ENCODE results near the gene TMEM201.
A peak's percentile ranks its signal among the peaks of the same experiment; 100 is the strongest.

Gene TMEM201

DNA sequence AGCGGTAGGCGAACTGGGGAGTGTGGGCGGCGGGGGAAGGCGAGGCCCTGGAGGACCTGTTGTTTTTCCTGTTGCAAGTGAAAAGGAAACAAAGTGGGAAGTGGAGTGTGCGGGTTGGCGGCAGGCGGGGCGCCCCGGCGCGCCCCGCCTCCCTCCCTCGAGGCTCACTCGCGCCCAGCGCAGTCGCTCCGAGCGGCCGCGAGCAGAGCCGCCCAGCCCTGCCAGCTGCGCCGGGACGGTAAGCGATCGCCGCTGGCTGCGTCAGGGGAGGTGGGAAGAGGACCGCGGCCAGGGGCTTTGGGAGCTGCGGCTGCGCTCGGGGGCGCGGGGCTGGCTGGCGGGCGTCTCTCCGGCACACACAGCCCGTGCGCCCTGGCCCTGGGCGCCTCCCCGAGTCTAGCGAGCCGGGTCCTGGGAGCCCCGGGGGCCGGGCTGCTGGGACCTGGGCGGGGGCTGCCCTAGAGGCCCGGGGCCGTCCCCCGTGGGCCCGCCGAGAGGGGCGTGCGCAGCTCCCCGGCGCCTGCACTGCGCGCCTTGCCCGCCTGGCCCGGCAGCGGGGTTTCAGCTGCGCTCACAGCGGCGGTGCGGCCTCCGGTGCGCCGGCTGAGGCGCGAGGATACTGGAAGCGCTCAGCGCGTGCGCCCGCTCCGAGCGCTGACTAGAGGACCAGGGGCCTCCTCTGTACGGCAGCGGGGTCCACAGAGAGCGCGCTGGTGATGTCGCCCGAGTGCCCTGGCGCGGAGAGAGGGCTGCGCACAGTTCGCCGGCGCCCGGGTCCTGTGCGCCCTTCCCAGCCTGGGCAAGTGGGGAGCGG is 63.1 kb downstream of the TMEM201 start, which contains the start of gene PIK3CD:
Gene PIK3CD (plus strand): TSS at position 167 of the 814 bp plus-strand sequence. CDS start 58,725 bp downstream, outside the sequence.
- H3K36me3 ChIP-seq (ENCODE audit: control insufficient read depth in 5 of 5, insufficient read depth in 5 of 5, low read length in 5 of 5), result no peaks in the 10 kb centered on the region
- peaks cover 4 to 29% (median 7%) of the 10 kb centered on the region in 5 donors for H3K27me3 ChIP-seq (ENCODE audit: control insufficient read depth in 5 of 5, insufficient read depth in 4 of 5, low read length in 5 of 5)
- peak within 1 kb of the TSS; percentile 44 to 72 (median 57) for H3K4me3 ChIP-seq (ENCODE audit: low read depth in 1 of 5, low read length in 5 of 5)
- peak within 1 kb of the TSS in 2 of 5 donors; percentile 4 to 17 for H3K9ac ChIP-seq (ENCODE audit: low read length in 5 of 5)
- no peak within 1 kb of the TSS for H3K27ac ChIP-seq (ENCODE audit: low read depth, low read length)
- no peaks in the 10 kb centered on the region for H3K9me3 ChIP-seq (ENCODE audit: control insufficient read depth in 5 of 5, low read length in 5 of 5)
- peaks cover 0 to 37% (median 15%) of the 10 kb centered on the region in 5 donors for H3K4me1 ChIP-seq (ENCODE audit: control insufficient read depth in 5 of 5, insufficient read depth in 5 of 5, low read length in 5 of 5)

GRCh38 chr1:9652379-9653209 is 63.9 kb downstream of the TMEM201 start:
- no peak overlapping the region for H3K27ac ChIP-seq (ENCODE audit: low read depth, low read length)
- H3K9me3 ChIP-seq (ENCODE audit: control insufficient read depth in 5 of 5, low read length in 5 of 5), result no peaks in the 10 kb centered on the region
- peak overlapping the region in 1 of 5 donors; percentile 17 for H3K9ac ChIP-seq (ENCODE audit: low read length in 5 of 5)
- H3K27me3 ChIP-seq (ENCODE audit: control insufficient read depth in 5 of 5, insufficient read depth in 4 of 5, low read length in 5 of 5), result peaks cover 4 to 29% (median 7%) of the 10 kb centered on the region in 5 donors
- H3K36me3 ChIP-seq (ENCODE audit: control insufficient read depth in 5 of 5, insufficient read depth in 5 of 5, low read length in 5 of 5), result no peaks in the 10 kb centered on the region
- peaks cover 0 to 37% (median 15%) of the 10 kb centered on the region in 5 donors for H3K4me1 ChIP-seq (ENCODE audit: control insufficient read depth in 5 of 5, insufficient read depth in 5 of 5, low read length in 5 of 5)
- peak overlapping the region in 4 of 5 donors; percentile 13 to 72 (median 48) for H3K4me3 ChIP-seq (ENCODE audit: low read depth in 1 of 5, low read length in 5 of 5)

DNA sequence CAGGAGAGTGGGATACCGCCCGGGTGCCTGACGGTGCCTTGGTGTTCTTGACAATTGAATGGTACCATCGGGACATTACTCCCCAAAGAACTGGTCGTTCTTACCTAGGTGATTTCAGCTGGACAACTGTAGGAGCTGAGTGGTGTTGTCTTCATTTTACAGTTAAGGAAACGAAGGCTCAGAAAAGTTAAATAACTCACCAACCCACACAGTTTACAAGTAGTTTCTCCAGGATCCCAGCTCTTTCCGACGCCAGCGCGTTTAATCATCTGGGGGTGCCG is 64.4 kb downstream of the TMEM201 start:
- peaks cover 0 to 37% (median 15%) of the 10 kb centered on the region in 5 donors for H3K4me1 ChIP-seq (ENCODE audit: control insufficient read depth in 5 of 5, insufficient read depth in 5 of 5, low read length in 5 of 5)
- peak overlapping the region; percentile 9 to 72 (median 27) for H3K4me3 ChIP-seq (ENCODE audit: low read depth in 1 of 5, low read length in 5 of 5)
- no peaks in the 10 kb centered on the region for H3K36me3 ChIP-seq (ENCODE audit: control insufficient read depth in 5 of 5, insufficient read depth in 5 of 5, low read length in 5 of 5)
- H3K27me3 ChIP-seq (ENCODE audit: control insufficient read depth in 5 of 5, insufficient read depth in 4 of 5, low read length in 5 of 5), result peaks cover 4 to 29% (median 7%) of the 10 kb centered on the region in 5 donors
- no peak overlapping the region for H3K27ac ChIP-seq (ENCODE audit: low read depth, low read length)
- no peak overlapping the region for H3K9ac ChIP-seq (ENCODE audit: low read length in 5 of 5)
- no peaks in the 10 kb centered on the region for H3K9me3 ChIP-seq (ENCODE audit: control insufficient read depth in 5 of 5, low read length in 5 of 5)

GRCh38 chr1:9653491-9654050 is 64.9 kb downstream of the TMEM201 start:
- Histone ChIP-seq H3K4me3 (ENCODE audit: low read depth in 1 of 5, low read length in 5 of 5) (peak overlapping the region; percentile 2 to 72 (median 11)), H3K27me3 (ENCODE audit: control insufficient read depth in 5 of 5, insufficient read depth in 4 of 5, low read length in 5 of 5) (peaks cover 4 to 29% (median 7%) of the 10 kb centered on the region in 5 donors), H3K36me3 (ENCODE audit: control insufficient read depth in 5 of 5, insufficient read depth in 5 of 5, low read length in 5 of 5) (no peaks in the 10 kb centered on the region), H3K9ac (ENCODE audit: low read length in 5 of 5) (no peak overlapping the region), H3K4me1 (ENCODE audit: control insufficient read depth in 5 of 5, insufficient read depth in 5 of 5, low read length in 5 of 5) (peaks cover 0 to 37% (median 15%) of the 10 kb centered on the region in 5 donors), H3K27ac (ENCODE audit: low read depth, low read length) (no peak overlapping the region), H3K9me3 (ENCODE audit: control insufficient read depth in 5 of 5, low read length in 5 of 5) (no peaks in the 10 kb centered on the region)

DNA sequence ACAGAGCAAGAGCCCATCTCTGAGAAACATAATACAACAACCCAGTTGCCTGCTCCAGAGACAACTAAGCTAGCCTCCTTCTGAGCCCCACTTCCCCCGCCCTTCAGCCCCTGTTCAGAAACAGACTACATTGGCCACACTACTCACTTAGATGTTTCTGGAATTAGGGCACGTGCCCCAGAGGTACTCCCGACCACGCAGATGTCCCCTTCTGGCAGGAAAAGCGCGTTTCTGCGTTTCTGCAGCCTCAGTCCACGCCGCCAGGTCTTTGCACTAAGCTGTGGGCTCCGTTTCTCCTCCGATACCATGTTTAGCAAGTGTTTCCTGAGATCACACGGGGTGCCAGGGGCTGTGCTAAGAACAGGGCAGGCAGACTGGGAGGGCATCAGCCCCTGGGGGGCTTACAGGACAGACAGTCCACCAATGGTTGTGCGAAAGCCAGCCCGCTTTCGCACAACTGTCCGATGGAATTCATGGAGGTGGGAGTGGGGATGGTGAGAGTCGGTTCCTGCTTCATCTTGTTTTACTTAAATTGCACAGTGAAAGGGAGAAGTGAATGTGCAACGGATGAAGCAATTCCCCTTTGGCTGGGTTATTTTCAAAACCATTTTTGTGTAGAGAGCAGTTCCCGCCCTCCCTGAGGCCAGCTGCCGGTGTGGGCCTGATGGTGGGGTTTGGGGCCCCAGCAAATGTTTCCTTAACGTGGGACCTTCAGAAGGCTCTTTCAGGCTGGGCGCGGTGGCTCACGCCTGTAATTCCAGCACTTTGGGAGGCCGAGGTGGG is 65.5 kb downstream of the TMEM201 start:
- peak overlapping the region; percentile 11 to 72 (median 36) for H3K4me3 ChIP-seq (ENCODE audit: low read depth in 1 of 5, low read length in 5 of 5)
- no peaks in the 10 kb centered on the region for H3K9me3 ChIP-seq (ENCODE audit: control insufficient read depth in 5 of 5, low read length in 5 of 5)
- H3K27ac ChIP-seq (ENCODE audit: low read depth, low read length), result no peak overlapping the region
- H3K27me3 ChIP-seq (ENCODE audit: control insufficient read depth in 5 of 5, insufficient read depth in 4 of 5, low read length in 5 of 5), result peaks cover 4 to 29% (median 7%) of the 10 kb centered on the region in 5 donors
- no peaks in the 10 kb centered on the region for H3K36me3 ChIP-seq (ENCODE audit: control insufficient read depth in 5 of 5, insufficient read depth in 5 of 5, low read length in 5 of 5)
- peaks cover 0 to 37% (median 15%) of the 10 kb centered on the region in 5 donors for H3K4me1 ChIP-seq (ENCODE audit: control insufficient read depth in 5 of 5, insufficient read depth in 5 of 5, low read length in 5 of 5)
- H3K9ac ChIP-seq (ENCODE audit: low read length in 5 of 5), result no peak overlapping the region

DNA sequence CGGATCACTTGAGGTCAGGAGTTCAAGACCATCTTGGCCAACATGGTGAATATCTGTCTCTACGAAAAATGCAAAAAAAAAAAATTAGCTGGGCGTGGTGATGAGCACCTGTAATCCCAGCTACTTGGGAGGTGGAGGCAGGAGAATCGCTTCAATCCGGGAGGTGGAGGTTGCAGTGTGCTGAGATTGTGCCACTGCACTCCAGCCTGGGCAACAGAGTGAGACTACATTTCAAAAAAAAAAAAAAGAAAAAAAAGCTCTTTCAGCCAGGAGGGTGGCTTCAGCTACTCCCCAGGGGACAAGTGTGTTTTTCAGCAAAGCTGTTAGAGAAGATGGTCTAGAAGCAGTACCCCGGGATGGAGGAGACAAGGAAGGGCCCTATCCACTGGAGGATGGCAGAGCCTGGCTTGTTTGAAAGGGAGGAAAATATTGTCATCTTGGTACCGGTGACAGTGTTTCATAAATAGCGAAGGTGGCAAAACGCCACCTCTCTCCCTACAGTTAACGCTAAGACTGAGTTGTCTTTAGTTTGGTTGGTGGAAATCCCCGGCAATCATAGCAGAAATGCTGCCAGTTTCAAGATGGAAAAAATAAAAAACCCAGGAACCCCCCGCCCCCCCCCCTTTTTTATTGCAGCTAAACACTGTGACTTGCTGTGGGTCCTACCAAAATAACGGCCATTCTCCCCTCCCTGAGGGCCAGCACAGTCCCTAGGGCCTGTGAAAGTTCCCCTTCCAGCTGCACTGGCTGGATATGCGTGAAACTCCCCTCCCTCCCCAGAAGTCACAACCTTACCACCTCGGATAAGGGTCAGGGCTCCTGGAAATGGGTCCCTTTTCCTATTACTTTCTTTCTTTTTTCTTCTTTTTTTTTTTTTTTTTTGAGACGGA is 66.4 kb downstream of the TMEM201 start:
- Histone ChIP-seq H3K9ac (ENCODE audit: low read length in 5 of 5) (no peak overlapping the region), H3K4me3 (ENCODE audit: low read depth in 1 of 5, low read length in 5 of 5) (peak overlapping the region in 1 of 5 donors; percentile 72), H3K27me3 (ENCODE audit: control insufficient read depth in 5 of 5, insufficient read depth in 4 of 5, low read length in 5 of 5) (peaks cover 3 to 26% (median 7%) of the 10 kb centered on the region in 5 donors), H3K36me3 (ENCODE audit: control insufficient read depth in 5 of 5, insufficient read depth in 5 of 5, low read length in 5 of 5) (no peaks in the 10 kb centered on the region), H3K27ac (ENCODE audit: low read depth, low read length) (no peak overlapping the region), H3K9me3 (ENCODE audit: control insufficient read depth in 5 of 5, low read length in 5 of 5) (no peaks in the 10 kb centered on the region), H3K4me1 (ENCODE audit: control insufficient read depth in 5 of 5, insufficient read depth in 5 of 5, low read length in 5 of 5) (peaks cover 0 to 37% (median 15%) of the 10 kb centered on the region in 5 donors)

GRCh38 chr1:9655836-9656235 is 67.1 kb downstream of the TMEM201 start:
- Histone ChIP-seq H3K4me3 (ENCODE audit: low read depth in 1 of 5, low read length in 5 of 5) (no peak overlapping the region), H3K9ac (ENCODE audit: low read length in 5 of 5) (no peak overlapping the region), H3K27ac (ENCODE audit: low read depth, low read length) (no peak overlapping the region), H3K4me1 (ENCODE audit: control insufficient read depth in 5 of 5, insufficient read depth in 5 of 5, low read length in 5 of 5) (peaks cover 0 to 36% (median 15%) of the 10 kb centered on the region in 5 donors), H3K36me3 (ENCODE audit: control insufficient read depth in 5 of 5, insufficient read depth in 5 of 5, low read length in 5 of 5) (no peaks in the 10 kb centered on the region), H3K9me3 (ENCODE audit: control insufficient read depth in 5 of 5, low read length in 5 of 5) (no peaks in the 10 kb centered on the region), H3K27me3 (ENCODE audit: control insufficient read depth in 5 of 5, insufficient read depth in 4 of 5, low read length in 5 of 5) (peaks cover 3 to 26% (median 7%) of the 10 kb centered on the region in 5 donors)

DNA sequence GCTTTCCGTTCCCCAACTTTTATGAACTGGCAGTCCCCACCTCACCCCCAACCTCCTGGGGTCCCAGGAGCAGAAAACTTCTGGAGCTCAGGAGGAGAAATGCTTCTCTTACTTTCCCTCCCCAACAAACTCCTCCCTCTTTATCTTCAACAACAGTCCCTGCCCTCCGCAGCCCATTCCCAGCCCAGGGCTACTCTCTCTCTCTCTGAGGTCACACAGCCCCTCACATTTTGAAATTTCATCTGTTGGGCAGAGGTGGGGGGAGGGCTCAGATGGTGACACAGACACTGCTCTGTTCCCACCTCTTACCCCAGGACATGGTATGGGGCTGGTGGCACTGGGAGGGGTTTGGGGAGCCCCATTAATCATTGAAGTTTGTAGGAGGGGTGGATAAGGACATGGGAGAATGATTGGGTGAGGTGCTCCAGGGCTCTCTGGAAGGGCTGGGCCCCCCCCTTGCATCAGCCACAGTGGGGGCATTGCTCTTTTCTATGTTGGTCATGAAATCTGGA is 68.9 kb downstream of the TMEM201 start:
- Histone ChIP-seq H3K9ac (ENCODE audit: low read length in 5 of 5) (no peak overlapping the region), H3K4me3 (ENCODE audit: low read depth in 1 of 5, low read length in 5 of 5) (no peak overlapping the region), H3K36me3 (ENCODE audit: control insufficient read depth in 5 of 5, insufficient read depth in 5 of 5, low read length in 5 of 5) (no peaks in the 10 kb centered on the region), H3K9me3 (ENCODE audit: control insufficient read depth in 5 of 5, low read length in 5 of 5) (no peaks in the 10 kb centered on the region), H3K27ac (ENCODE audit: low read depth, low read length) (no peak overlapping the region), H3K4me1 (ENCODE audit: control insufficient read depth in 5 of 5, insufficient read depth in 5 of 5, low read length in 5 of 5) (peaks cover 0 to 18% (median 3%) of the 10 kb centered on the region in 5 donors), H3K27me3 (ENCODE audit: control insufficient read depth in 5 of 5, insufficient read depth in 4 of 5, low read length in 5 of 5) (peaks cover 0 to 19% (median 4%) of the 10 kb centered on the region in 5 donors)

All from subcutaneous abdominal adipose tissue (tissue), 5 donors.